HG03025 (cell line): ENCODE data around the gene HACD1.

Experiments used
- ATAC-seq: cut with Tn5 transposase; IDR thresholded peaks from one replicate; pipeline ENCODE4 v1.9.1; 2021; ENCODE audit warnings: mild to moderate bottlenecking, moderate library complexity; ENCODE audit not compliant: unreplicated experiment, low FRiP score

The HACD1 gene

GRCh38 chr10:17617031-17617911 lies at the start of gene HACD1:
Gene HACD1, minus strand, starts transcription at chr10:17617374. Its CDS starts 35 bp downstream, at chr10:17617339.
- ATAC-seq, result peak; percentile 49

- ATAC-seq, result no peak
Measured at GRCh38 chr10:17665747-17666146, 48.6 kb upstream of the HACD1 start.

DNA sequence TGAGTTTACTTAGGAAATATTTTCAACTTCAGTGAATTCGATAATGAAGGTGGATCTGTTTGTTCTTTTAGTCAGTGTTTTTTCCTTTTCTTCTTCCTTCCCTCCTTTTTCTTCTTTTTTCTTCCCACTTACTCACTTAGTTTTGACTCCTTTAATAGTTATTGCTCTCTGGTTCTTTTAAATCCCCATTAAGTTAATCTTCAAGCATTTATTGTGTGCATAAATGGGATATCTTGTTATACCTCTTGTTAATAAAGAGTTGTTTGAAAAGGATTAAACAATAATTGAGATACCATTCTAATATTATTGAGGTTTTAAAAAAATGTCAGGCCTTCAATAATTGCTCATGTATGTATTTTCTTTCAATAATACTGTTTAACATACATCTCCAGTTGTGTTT lies 46.3 kb upstream of the HACD1 start:
- ATAC-seq, result no peak

DNA sequence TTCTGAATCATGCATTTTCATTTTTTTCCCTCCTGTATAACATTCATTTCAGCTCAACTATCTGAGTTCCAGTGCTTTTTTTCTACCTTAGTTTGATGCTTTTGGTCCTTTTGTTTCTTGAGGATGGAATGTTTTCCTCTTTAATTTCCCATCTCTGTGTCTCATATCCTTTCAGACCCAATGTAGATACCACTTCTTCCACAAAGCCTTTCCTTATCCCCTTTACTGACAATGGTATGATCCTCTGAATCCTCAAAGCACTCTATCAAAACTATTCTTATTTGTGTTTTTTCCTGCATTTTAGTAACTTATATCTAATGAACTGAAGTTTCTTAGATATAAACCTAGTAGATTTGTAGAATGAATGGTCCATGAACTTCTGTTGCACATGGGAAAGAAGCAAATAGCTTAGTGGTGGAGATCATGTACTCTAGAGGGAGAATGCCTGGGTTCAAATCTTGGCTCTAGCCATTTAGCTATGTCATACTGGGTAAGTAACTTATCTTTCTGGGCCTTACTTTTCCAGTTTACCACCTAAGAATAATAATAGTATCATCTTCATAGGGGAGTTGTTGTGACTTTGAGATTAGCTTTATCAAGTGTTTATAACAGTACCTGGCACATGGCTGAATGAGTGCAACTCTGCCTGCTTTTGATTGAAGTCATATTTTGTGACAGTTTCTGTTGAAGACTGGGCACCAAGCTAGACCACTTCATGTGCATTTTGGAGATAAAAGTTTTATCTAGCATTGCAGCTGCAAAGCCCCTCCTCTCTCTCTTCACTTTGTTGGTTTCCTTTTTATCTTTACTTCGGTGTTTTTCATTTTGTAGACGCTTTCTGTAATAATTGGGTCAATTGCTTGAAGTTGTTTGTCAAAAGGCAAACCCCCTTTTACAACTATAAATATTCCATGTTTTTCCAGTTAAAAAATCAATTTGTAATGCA lies 45.3 kb upstream of the HACD1 start:
- ATAC-seq, result no peak

GRCh38 chr10:17661510-17661909 lies 44.3 kb upstream of the HACD1 start:
- ATAC-seq, result no peak

DNA sequence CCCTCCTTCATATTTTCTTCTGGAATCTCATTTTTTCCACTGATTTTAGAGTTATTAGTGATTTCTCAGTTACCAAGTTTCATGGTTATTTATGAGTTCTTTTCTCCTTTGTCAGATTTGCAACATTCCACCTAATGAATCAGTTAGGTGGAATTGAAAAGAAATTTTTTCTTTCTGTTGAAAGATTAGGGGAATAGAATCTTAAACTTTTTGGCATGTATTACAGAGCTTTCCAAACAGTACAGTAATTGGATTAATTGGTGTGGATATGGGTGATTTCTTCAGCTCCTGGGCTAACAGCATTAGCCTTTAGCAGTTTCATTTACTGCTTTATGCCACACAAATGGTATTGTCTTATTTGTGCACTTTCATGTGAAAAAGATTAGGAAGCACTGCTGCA lies 43.7 kb upstream of the HACD1 start:
- no peak for ATAC-seq

DNA sequence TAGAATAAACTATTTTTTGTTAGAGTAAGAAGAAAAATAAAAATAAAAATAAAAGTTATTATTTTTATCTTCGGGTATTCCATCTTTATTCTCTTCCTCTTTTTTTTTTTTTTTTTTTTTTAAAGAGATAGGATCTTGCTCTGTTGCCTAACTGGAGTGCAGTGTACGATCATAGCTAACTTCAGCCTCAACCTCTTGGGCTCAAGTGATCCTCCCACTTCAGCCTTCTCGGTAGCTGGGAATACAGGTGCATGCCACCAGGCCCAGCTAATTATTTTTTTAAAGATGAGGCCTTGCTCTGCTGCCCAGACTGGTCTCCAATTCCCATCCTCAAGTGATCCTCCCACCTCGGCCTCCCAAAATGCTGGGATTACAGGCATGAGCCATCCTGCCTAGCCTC lies 42.2 kb upstream of the HACD1 start:
- no peak for ATAC-seq

GRCh38 chr10:17657103-17657500 lies 39.9 kb upstream of the HACD1 start:
- ATAC-seq, result no peak

- peak; percentile 91 for ATAC-seq
Measured at GRCh38 chr10:17655567-17656146, 38.5 kb upstream of the HACD1 start.

- ATAC-seq, result no peak
Measured at GRCh38 chr10:17655009-17655408, 37.8 kb upstream of the HACD1 start.

DNA sequence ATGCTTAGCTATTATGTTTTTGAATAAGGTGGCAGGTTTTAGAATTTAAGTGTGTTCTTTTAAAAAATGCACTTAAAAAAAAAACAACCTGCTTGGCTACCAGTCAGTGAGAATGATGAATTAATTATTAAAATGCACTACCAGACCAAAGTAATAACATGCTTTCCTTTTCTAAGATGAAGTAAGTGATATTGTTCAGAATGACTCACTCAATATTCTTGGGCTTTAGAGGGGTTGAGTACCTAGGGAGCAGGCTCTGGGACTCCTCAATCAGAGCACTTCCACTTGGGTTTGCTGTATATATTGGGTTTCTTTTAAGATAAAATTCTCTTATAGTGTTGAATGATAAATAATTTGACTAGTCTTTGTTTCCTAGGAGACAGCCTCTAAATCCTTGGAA lies 35.4 kb upstream of the HACD1 start:
- ATAC-seq, result no peak

- no peak for ATAC-seq
Measured at GRCh38 chr10:17651896-17652295, 34.7 kb upstream of the HACD1 start.

GRCh38 chr10:17650416-17650815 lies 33.2 kb upstream of the HACD1 start:
- ATAC-seq, result no peak

- ATAC-seq, result no peak
Measured at GRCh38 chr10:17649836-17650235, 32.7 kb upstream of the HACD1 start.

DNA sequence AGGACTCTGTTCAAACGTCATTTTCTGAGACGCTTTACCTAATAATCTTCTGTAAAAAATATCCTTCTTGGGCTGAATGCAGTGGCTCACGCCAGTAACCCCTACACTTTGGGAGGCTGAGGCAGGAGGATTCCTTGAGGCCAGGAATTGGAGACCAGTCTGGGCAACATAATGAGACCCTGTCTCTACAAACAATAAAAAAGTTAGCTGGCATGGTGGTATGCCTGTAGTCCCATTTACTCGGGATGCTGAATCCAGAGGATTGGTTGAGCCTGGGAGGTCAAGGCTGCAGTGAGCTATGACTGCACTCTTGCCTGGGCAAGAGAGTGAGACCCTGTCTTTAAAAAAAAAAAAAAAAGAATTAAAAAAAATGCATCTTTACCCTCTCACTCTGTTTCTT lies 31.9 kb upstream of the HACD1 start:
- no peak for ATAC-seq

DNA sequence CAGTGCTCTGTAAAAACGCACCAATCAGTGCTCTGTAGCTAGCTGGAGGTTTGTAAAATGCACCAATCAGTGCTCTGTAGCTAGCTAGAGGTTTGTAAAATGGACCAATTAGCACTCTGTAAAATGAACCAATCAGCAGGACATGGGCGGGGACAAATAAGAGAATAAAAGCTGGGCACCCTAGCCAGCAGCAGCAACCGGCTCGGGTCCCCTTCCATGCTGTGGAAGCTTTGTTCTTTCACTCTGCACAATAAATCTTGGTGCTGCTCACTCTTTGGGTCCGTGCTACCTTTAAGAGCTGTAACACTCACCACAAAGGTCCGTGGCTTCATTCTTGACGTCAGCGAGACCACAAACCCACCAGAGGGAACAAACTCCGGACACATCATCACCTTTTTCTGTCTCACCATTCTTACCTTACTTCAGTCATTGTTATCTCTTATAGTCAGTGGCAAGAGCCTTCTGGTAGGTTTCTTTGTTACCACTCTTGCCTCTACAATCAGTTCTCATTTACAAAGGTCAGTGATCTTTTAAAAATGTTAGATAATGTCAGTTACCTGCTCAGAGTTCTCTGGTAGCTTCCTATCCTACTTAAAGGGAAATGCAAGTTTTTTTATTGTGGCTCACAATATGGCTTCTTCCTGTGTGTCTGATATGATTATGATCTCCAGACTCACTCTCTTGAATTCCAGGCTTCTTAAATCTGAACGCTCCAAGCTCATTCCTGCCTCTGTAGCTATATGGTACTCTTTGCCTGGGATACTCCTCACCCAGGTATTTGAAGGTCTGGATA lies 31.3 kb upstream of the HACD1 start:
- ATAC-seq, result no peak

DNA sequence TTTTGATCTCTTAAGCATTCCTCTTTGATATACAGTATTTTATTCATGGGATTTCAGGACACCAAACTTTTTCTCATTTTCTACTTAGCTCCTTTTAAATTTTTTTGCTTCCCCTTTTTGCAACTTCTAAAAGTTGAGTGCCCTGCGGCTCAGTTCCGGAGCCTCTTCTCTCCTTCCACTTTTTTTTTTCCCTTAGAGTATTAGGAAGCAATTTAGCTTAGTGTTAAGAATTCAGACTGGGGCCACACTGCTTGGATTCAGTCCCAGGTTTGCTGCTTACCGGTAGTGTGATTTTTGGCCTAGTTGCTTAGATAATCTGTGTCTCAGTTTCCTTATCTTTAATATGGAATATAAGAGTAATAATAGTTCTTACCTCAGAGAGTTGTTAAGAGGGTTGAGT lies 30.2 kb upstream of the HACD1 start:
- ATAC-seq, result no peak

DNA sequence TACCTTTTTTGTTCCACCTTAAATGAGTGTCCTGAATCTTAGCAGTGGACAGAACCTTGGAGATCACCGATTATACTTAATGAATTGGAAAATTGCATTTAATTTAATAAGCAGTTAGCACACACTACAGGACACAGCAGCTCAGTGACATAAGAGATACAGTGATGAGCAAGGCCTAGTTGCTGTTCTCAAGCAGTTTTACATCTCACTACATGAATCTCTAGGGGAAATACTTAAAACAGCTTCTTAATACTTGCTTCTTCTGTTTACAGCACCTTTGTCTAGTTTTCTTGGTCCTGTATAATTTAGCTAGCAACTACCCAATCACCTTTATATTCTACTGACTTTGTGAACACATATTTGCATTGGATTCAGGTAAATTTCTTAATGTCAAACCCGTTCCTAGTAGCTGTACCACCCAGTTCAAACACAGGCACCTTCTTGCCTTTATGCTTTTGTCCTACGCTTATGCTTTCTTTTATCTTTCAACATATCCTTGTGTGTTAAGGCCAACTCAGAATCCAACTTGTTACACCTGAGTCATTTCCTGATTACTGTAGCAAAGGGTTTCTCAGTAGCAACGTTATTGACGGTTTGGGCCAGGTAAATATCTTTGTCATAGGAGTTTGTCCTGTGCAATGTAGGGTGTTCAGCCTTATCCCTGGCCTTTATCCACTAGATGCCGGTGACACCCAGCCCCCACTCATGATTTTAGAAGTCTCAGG lies 28.6 kb upstream of the HACD1 start:
- no peak for ATAC-seq

DNA sequence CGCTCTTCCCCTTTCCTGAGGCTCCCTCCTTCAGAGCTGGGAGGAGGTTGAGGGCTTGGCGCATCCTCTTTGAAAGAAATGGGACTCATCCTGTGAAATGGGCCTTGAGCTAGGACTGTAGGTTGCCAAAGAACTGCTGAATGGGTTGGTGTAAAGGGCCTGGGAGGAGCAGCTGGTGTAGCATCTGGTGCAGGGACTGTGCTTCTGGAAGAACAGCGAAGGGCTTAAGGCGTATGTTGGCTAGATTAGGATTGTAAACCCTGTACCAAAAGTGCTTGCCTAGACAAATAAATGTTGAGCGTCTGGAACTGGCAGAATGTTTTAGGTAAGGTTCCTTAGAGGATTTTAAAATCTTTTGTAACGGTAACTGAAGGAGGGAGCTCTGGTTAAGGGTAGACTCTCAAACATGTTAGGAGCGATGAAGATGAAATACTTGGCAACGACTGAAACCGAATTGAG lies 27.3 kb upstream of the HACD1 start:
- peak; percentile 42 for ATAC-seq
